SK-N-SH treated with all-trans-retinoic acid at 6 μM for 48 hours (cell line): Measurements from ENCODE around the gene METRNL.

ENCODE experiments used
- BACH2 ChIP-seq: fragments of 250-450 bp; sonication (Bioruptor Pico); IDR thresholded peaks from 2 replicates; pipeline ENCODE4 v1.9.0; 2021; ENCODE audit warnings: mild to moderate bottlenecking, borderline replicate concordance
- CSDC2 ChIP-seq: fragments of 250-450 bp; sonication (Bioruptor Pico); IDR thresholded peaks from 2 replicates; pipeline ENCODE4 v1.5.0; 2020; ENCODE audit warnings: mild to moderate bottlenecking, moderate library complexity
- RARB ChIP-seq: fragments of 250-450 bp; sonication (Bioruptor Pico); IDR thresholded peaks from 2 replicates; pipeline ENCODE4 v1.8.0; 2021; ENCODE audit warnings: mild to moderate bottlenecking, moderate library complexity
- SNAI2 ChIP-seq: fragments of 250-450 bp; sonication (Bioruptor Pico); IDR thresholded peaks from 2 replicates; pipeline ENCODE4 v1.5.0; 2020; ENCODE audit warnings: mild to moderate bottlenecking, moderate library complexity
- TCF4 ChIP-seq: fragments of 250-450 bp; sonication (Bioruptor Pico); IDR thresholded peaks from 2 replicates; pipeline ENCODE4 v1.8.0; 2021; ENCODE audit warnings: mild to moderate bottlenecking, moderate library complexity, borderline replicate concordance
- TOX ChIP-seq: fragments of 250-450 bp; sonication (Bioruptor Pico); IDR thresholded peaks from 2 replicates; pipeline ENCODE4 v1.8.0; 2021; ENCODE audit warnings: mild to moderate bottlenecking, moderate library complexity, borderline replicate concordance
- ZFP30 ChIP-seq: fragments of 450-650 bp; formaldehyde crosslinking; IDR thresholded peaks from 2 replicates; pipeline ENCODE4 v1.5.0; 2022; ENCODE audit warnings: mild to moderate bottlenecking, moderate library complexity
- TF ChIP-seq, protein P1 (sequence below): fragments of 250-450 bp; sonication (Bioruptor Pico); IDR thresholded peaks from 2 replicates; pipeline ENCODE4 v1.8.0; 2020; ENCODE audit warnings: mild to moderate bottlenecking, moderate library complexity, borderline replicate concordance
- TF ChIP-seq, protein P2 (sequence below): fragments of 250-450 bp; sonication (Bioruptor Pico); IDR thresholded peaks from 2 replicates; pipeline ENCODE4 v1.8.0; 2021; ENCODE audit warnings: low read depth, mild to moderate bottlenecking, moderate library complexity, borderline replicate concordance

GRCh38 chr17:83085526-83086198, 6.3 kb downstream of the METRNL start:
- TF ChIP-seq TCF4 (CRISPR knock-in tag) (no peak), CSDC2 (CRISPR knock-in tag) (no peak), BACH2 (CRISPR knock-in tag) (no peak), ZFP30 (CRISPR knock-in tag) (no peak), RARB (CRISPR knock-in tag) (no peak), SNAI2 (CRISPR knock-in tag) (no peak), TOX (no peak)
- TF ChIP-seq, protein P1, sequence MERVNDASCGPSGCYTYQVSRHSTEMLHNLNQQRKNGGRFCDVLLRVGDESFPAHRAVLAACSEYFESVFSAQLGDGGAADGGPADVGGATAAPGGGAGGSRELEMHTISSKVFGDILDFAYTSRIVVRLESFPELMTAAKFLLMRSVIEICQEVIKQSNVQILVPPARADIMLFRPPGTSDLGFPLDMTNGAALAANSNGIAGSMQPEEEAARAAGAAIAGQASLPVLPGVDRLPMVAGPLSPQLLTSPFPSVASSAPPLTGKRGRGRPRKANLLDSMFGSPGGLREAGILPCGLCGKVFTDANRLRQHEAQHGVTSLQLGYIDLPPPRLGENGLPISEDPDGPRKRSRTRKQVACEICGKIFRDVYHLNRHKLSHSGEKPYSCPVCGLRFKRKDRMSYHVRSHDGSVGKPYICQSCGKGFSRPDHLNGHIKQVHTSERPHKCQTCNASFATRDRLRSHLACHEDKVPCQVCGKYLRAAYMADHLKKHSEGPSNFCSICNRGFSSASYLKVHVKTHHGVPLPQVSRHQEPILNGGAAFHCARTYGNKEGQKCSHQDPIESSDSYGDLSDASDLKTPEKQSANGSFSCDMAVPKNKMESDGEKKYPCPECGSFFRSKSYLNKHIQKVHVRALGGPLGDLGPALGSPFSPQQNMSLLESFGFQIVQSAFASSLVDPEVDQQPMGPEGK = no peak
- TF ChIP-seq, protein P2, sequence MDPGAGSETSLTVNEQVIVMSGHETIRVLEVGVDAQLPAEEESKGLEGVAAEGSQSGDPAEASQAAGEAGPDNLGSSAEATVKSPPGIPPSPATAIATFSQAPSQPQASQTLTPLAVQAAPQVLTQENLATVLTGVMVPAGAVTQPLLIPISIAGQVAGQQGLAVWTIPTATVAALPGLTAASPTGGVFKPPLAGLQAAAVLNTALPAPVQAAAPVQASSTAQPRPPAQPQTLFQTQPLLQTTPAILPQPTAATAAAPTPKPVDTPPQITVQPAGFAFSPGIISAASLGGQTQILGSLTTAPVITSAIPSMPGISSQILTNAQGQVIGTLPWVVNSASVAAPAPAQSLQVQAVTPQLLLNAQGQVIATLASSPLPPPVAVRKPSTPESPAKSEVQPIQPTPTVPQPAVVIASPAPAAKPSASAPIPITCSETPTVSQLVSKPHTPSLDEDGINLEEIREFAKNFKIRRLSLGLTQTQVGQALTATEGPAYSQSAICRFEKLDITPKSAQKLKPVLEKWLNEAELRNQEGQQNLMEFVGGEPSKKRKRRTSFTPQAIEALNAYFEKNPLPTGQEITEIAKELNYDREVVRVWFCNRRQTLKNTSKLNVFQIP (CRISPR knock-in tag) = no peak
